Right atrium auricular region (tissue), 2 donors: ENCODE data around the gene KRTAP10-8. TPM values are rescaled to one million over a fixed set of nuclear protein-coding genes. Genes with fewer than 3 reads are reported as not detected.

ENCODE experiments used
- DNase-seq: peaks from one replicate; pipeline ENCODE4 v3.0.0-alpha.2; 2019; ENCODE audit warnings: low spot score
- H3K27ac ChIP-seq, 2 donors: fragments of 200-600 bp; sonication (generic); 1 replicate in 1 of 2; 2 replicates in 1 of 2; pipeline ENCODE4 v1.5.1; 2016 to 2019
- H3K27me3 ChIP-seq, 2 donors: fragments of 200-600 bp; sonication (generic); one replicate each; pipeline versions ENCODE4 v1.5.1 to v1.6.0; 2017 to 2019
- H3K36me3 ChIP-seq: fragments of 200-600 bp; sonication (generic); one replicate; pipeline ENCODE4 v1.5.1; 2016
- H3K4me1 ChIP-seq, 2 donors: fragments of 200-600 bp; sonication (generic); one replicate each; pipeline versions ENCODE4 v1.5.1 to v1.6.0; 2017 to 2019
- H3K4me3 ChIP-seq, 2 donors: fragments of 200-600 bp; sonication (generic); 1 replicate in 1 of 2; 2 replicates in 1 of 2; pipeline ENCODE4 v1.5.1; 2017 to 2019; ENCODE audit warnings: mild to moderate bottlenecking in 1 of 2, moderate library complexity in 1 of 2
- H3K9me3 ChIP-seq, 2 donors: fragments of 200-600 bp; sonication (generic); one replicate each; pipeline ENCODE4 v1.5.1; 2019
- total RNA-seq, 2 donors: library from RNA; depleted of rRNA; stranded (reverse); fragments of >200 nt; gene quantifications; one replicate each; pipeline ENCODE4 v1.1.0, GENCODE V29; 2016
- TF ChIP-seq, protein P1 (sequence below), 2 donors: fragments of 200-600 bp; sonication (generic); IDR thresholded peaks; one replicate each; pipeline ENCODE4 v1.5.1; 2019; ENCODE audit warnings: antibody characterized with exemption in 2 of 2

KRTAP10-8 gene
- total RNA-seq, 2 donors from 2014 or later, result not detected

DNA sequence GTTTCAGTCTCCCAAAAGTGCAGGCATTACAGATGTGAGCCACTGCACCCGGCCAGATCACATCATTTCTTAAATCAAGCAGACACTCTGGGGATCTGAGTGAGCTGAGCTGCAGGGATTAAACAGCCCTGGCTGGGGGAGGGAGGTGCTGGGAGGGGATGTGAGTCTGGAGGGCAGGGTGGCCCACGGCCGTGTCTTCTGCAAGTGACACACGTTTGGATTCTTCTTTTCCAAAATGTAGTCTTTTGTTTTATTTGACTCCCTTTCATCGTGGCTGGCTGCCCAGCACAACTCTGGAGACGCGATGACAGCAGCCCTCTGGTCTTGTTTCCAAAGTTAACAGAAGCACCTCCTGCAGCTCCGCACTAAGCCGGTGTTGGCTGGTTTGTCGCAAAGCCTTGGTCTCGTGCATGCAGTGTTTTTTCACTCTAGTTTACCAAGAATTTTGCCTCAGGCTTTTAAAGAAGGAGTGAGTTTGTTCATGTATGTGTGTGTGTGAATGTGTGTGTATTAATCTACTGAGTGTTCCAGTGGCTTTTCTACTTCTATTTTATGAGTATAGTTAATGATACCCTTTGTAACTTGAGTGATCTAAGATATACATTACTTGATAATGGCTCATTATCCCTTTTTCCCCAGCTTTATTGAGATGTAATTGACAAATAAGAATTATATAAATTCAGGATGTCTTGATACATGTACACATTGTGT lies 28.6 kb upstream of the KRTAP10-8 start:
- no peaks in the 10 kb centered on the region for H3K4me1 ChIP-seq
- H3K36me3 ChIP-seq, result no peaks in the 10 kb centered on the region
- peaks cover 0 to 13% of the 10 kb centered on the region in 2 donors for H3K9me3 ChIP-seq
- no peaks in the 10 kb centered on the region for H3K27me3 ChIP-seq
- H3K27ac ChIP-seq, result no peak overlapping the region
- no peak overlapping the region for H3K4me3 ChIP-seq
- DNase-seq, result peak; percentile 36
- TF ChIP-seq, protein P1, sequence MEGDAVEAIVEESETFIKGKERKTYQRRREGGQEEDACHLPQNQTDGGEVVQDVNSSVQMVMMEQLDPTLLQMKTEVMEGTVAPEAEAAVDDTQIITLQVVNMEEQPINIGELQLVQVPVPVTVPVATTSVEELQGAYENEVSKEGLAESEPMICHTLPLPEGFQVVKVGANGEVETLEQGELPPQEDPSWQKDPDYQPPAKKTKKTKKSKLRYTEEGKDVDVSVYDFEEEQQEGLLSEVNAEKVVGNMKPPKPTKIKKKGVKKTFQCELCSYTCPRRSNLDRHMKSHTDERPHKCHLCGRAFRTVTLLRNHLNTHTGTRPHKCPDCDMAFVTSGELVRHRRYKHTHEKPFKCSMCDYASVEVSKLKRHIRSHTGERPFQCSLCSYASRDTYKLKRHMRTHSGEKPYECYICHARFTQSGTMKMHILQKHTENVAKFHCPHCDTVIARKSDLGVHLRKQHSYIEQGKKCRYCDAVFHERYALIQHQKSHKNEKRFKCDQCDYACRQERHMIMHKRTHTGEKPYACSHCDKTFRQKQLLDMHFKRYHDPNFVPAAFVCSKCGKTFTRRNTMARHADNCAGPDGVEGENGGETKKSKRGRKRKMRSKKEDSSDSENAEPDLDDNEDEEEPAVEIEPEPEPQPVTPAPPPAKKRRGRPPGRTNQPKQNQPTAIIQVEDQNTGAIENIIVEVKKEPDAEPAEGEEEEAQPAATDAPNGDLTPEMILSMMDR (IDR thresholded peaks at IDR 0.05), result no peak

DNA sequence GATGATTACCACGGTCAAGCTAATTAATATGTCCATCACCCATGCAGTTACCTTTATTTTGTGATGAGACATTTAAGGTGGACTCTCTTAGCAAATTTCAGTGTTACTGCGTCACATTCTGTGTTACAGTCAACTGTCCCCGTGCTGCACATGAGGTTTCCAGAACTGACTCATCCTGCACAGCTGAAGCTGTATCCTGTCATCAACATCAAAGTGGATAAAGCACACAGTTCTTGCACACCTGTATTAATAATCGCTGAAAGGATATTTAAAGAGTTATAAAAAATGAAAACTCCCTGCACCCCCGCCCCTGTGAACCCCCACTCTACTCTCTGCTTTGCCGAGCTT lies 28.1 kb upstream of the KRTAP10-8 start:
- TF ChIP-seq, protein P1 (IDR thresholded peaks at IDR 0.05), result no peak
- Histone ChIP-seq H3K4me3 (no peak overlapping the region), H3K36me3 (no peaks in the 10 kb centered on the region), H3K4me1 (no peaks in the 10 kb centered on the region), H3K9me3 (peaks cover 0 to 13% of the 10 kb centered on the region in 2 donors), H3K27ac (no peak overlapping the region), H3K27me3 (no peaks in the 10 kb centered on the region)
- DNase-seq, result no peak

DNA sequence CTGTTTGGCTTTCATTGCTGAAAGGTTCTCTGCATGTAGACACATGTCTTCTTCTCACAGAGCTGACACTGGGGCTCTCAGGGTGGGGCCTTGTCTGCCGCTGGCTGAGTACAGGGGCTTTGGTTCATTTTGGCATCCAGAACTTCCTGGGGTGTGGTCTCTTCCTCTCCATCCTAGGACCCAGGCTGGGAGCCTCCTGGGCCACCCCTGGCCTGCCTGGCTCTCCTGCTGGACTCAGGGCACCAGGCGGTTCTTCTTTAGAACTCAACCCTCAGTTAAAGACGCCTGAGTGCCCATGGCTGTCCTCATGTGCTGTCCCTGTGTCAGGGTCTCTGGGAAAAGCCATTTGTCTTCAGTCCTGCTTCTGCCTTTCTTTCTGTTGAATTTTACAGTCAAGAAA lies 26.0 kb upstream of the KRTAP10-8 start:
- no peak for DNase-seq
- no peaks in the 10 kb centered on the region for H3K27me3 ChIP-seq
- TF ChIP-seq, protein P1 (IDR thresholded peaks at IDR 0.05), result no peak
- H3K36me3 ChIP-seq, result no peaks in the 10 kb centered on the region
- H3K9me3 ChIP-seq, result peaks cover 0 to 11% of the 10 kb centered on the region in 2 donors
- no peak overlapping the region for H3K4me3 ChIP-seq
- no peaks in the 10 kb centered on the region for H3K4me1 ChIP-seq
- no peak overlapping the region for H3K27ac ChIP-seq

DNA sequence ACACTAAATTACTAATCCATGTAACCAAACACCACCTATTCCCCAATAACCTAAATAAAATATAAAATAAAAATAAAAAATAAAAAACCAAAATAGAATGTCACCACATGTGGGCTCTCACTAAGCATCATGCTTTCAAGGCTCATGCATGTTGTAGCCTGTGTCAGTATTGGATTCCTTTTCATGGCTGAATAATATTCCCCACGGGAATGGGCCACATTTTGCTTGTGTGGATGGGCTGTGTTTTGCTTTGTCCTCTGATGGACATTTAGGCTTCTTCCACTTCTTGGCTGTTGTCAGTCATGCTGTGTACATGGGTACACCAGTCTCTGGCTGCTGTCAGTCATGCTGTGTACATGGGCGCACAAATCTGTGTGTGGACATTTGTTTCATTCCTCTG lies 22.8 kb upstream of the KRTAP10-8 start:
- Histone ChIP-seq H3K4me1 (no peaks in the 10 kb centered on the region), H3K27ac (no peak overlapping the region), H3K27me3 (no peaks in the 10 kb centered on the region), H3K4me3 (no peak overlapping the region), H3K9me3 (no peaks in the 10 kb centered on the region), H3K36me3 (no peaks in the 10 kb centered on the region)
- no peak for DNase-seq
- TF ChIP-seq, protein P1 (IDR thresholded peaks at IDR 0.05), result no peak

DNA sequence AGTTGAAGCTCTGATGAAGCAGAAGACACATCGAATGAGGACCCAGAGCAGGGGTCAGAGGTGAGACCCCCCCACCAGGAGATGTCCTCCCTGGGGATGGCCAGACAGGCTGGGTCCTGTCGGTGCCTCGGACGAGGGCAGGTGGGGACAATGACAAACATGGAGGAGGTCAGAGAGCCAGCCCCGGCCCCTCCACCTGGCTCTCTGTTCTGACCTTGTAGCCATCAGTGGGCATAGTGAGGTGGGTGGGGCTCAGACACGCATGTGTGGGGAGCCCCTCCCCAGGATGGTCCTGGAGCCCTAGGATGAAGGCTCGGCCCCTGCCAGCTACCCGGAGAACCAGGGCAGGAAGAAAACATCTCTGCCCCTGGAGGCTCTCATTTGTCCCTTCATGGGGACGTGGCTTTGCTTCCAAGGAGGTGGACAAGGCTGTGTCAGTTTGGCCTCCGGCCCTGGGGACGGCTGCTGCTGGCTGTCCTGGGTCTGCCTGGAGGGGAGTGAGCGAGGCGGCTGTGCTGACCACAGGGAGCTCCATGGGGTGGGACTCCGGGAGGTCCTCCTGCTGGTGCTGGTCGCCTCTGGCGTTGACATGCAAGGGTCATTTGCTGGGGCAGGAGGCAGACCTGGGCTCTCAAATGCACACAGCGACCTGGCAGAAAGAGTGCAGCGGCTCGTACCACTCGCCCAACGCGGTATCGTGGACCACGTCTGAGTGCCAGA lies 22.1 kb upstream of the KRTAP10-8 start:
- Histone ChIP-seq H3K27me3 (no peaks in the 10 kb centered on the region), H3K27ac (no peak overlapping the region), H3K4me3 (no peak overlapping the region), H3K4me1 (no peaks in the 10 kb centered on the region), H3K36me3 (no peaks in the 10 kb centered on the region), H3K9me3 (no peaks in the 10 kb centered on the region)
- no peak for DNase-seq
- TF ChIP-seq, protein P1 (IDR thresholded peaks at IDR 0.05), result no peak
